HG03060 (cell line): ENCODE measurements around the gene CARD11.
A peak's percentile ranks its signal among the peaks of the same experiment; 100 is the strongest.

Source experiments
- ATAC-seq: cut with Tn5 transposase; IDR thresholded peaks from one replicate; pipeline ENCODE4 v1.9.1; 2021; ENCODE audit warnings: low read depth, moderate number of reproducible peaks; ENCODE audit not compliant: unreplicated experiment

The CARD11 gene

DNA sequence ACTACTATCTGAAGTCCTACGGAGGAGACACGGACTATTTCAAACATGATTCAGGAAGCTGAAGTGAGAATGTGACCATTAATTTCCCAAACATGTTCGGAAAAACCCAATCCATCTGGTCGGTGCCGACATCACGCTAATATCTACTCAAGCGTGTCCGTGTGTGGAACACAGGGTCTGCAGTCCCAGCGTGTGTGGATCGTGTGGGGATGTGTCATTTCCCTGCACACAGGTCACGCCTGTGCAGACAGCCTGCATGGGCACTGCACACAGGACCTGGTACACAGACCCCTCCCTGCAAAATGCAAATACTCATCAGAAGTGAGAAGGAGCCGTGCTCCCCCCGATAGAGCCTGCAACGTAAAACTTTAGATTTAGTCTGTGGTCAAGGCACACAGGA is 57.8 kb downstream of the CARD11 start:
- ATAC-seq, result no peak

DNA sequence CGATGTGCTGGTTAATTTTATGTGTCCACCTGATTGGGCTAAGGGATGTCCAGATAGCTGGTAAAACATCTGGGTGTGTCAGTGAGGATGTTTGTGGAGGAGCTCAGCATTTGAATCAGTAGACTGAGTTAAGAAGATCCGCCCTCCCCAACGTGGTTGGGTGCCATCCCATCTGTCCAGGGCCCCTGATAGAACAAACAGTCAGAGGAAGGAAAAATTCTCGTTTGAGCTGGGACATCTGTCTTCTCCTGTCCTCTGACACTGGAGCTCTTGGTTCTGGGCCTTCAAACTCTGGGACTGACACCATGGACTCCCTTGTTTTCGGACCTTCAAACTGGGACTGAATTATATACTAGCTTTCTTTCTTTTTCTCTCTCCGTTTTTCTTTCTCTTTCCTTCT is 59.6 kb downstream of the CARD11 start:
- ATAC-seq, result no peak

DNA sequence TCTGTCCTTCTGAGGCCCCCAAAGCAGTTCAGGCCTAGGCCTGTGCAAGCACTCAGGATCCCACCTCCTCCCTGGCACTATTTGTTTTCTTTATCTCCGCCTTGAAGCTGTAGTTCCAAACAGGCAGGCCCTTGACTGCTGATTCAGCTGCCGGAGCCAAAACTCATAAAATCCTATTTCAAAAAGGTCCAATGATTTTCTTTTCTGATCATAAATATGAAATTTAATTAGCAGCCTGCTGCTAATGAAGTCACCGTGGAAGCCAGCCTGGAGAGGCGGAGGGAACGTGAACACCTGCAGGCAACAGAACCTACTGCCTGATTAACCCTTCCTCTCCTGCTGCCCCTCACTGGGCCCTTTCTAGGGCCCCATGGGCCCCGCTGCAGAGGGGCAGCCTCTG is 60.1 kb downstream of the CARD11 start:
- ATAC-seq, result no peak

DNA sequence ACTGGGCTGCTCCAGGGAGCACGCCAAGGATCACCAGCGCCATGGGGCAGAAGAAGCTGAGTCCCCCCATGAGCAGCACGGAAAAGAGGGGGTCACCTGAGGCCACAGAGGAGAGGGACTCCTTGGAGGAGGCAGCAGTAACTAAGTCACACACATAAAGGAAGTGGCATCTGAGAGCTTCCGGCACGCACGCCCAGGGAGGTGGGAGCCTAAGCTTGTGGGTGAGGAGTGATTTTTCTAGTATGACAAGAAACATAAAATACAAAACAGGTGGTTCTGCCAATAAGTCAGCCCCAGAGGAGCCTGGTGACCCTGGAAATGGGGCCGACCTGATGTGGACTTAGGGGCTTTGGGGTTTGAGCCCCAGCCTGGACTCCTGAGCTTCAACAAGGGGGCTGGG is 60.8 kb downstream of the CARD11 start:
- ATAC-seq, result no peak

DNA sequence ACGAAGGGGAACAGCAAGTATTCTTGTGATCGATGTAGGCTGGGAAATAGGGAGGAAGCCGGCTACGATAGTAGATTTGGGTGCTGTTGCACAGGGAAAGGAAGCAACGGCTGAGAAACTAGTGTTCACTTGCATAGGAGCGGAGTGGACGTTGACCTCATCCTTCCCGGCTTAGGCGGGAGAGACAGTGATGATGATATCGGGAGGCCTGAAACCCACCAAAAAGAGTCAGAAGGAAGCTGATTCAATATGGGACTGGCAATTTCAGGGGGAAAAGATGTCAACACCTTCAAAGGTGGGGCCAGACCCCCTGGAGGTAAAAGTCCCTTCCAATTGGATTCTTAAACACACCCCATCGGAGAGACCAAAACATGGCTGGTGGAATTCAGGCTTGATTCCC is 61.3 kb downstream of the CARD11 start:
- no peak for ATAC-seq

DNA sequence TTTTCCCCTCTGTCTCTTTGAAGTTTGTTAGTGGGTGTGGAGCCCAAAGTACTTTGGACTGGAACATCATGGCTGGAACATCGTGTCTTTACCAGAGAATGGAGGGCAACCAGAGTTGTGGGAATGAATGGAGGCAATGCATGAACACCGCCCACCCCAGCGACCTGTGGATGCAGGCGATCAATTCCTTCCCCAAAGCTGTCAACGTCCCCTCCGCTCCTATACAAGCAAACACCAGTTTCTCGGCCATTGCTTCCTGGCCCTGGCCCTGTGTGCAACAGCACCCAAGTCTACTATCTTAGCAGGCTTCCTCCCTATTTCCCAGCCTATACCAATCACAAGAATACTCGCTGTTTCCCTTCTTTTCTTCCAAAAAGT is 62.6 kb downstream of the CARD11 start:
- ATAC-seq, result no peak

DNA sequence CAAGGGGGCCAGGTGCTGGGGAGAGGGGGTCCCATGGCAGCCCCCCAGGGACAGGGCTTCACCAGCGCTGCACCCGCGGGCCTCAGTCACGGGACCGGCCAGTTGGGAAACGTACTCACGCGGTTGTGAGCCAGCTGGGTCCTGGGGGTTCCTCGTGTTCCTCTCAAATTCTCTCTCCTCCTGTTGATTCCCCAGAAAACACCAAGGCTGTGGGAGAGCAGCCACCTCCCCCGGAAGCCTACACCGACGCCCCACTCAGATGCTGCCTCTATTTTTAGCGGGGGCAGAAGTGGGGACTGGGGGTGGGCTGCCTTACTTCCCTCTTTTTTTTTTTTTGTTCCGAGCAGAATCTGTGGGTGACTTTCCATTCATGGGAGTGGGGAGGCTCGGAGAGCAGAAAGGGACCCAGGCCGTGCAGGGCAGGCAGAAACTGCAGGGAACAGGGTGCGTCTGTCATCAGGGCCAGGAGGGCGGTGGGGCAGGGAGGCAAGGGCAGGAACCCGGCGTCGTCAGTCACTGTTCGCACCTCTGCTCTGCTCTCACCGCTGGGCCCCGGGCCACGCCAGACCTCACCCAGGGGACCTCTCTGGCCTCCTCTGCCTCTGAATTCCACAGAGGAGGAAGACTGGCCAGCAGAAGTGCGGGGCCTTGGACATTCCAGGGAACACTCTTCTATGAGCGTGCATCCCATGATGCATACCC is 63.1 kb downstream of the CARD11 start:
- ATAC-seq, result no peak

DNA sequence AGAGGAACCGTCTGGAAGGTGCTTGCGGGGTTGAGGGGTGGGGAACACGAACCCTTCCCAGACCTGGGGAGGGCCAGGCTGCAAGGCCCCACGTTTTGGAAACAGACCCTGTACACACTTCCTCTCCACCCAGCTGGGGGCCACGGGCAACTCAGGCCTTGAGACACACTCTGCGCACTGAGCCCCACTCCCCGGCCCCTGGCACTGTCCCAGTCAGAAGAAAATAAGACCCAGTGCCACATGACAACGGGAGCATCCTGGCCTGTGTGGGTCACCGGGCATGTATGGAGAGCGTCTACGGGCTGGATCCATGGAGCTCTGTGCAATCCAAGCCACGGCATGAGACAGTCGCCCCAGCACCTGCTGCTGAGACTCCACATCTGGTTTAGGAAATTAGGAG is 63.7 kb downstream of the CARD11 start:
- ATAC-seq, result no peak

DNA sequence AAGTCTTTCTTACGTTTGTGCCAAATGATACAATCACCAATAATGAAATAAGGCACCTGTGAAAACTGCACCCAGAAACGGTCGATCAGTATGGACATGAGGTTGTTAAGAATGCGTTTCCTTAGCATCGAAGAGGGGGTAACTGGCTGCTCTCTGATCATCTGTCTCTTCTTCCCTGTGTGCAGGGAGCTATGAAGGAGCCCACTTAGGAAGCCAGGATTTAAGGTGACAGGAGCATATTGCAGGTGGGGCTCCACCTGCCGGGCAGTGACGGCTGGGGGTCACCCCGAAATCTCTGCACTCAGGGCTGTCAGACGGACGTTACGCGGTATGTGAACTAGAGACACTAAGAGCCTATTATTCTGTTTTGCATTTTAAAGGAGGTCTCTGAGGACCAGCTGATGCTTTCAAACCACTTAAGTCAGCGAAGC is 64.5 kb downstream of the CARD11 start:
- ATAC-seq, result no peak

DNA sequence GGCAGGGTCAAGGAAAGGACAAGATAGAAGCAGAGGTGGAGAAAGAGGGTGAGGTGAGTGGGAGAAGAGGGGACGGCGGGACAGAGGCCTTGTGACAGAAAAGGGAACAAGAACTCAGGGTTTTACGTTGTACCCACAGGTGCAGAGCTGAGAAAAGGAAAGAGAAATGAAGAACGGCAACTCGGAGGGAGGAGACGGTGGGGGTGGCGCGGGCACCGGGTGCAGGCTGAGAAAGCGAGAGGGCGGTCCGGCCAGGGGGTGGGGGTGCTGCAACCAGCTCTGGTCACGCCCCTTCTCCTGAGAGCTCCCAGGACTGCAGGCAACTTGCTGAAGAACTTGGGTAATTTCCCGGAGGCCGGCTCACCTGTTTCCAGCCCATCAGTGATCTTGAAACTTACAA is 65.3 kb downstream of the CARD11 start:
- ATAC-seq, result peak; percentile 46

DNA sequence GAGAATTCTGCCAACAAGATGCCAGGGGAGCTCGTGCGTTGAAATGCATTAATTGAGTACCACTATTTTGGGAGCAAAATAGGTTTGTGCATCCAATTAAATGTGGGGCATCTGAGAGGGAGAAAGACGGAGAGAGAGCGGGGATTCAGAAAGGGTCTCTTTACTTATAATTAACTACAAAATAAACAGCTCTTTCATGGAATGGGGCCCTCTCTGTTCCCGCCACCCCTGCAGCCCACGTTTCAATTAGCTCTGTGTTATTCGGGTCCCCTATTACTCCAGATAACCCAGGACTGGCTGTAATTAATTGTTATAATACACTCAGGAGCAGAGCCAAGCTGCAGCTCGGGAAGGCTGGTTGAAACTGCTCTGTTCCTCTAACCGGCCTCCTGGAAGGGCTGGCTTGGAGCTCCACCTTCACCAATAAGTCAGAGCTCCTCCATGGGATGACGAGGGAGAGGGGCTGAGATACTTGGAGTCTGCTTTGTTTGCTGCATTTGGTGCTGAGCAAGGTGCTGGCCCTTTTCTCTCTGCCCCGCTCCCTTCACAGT is 67.8 kb downstream of the CARD11 start:
- no peak for ATAC-seq

DNA sequence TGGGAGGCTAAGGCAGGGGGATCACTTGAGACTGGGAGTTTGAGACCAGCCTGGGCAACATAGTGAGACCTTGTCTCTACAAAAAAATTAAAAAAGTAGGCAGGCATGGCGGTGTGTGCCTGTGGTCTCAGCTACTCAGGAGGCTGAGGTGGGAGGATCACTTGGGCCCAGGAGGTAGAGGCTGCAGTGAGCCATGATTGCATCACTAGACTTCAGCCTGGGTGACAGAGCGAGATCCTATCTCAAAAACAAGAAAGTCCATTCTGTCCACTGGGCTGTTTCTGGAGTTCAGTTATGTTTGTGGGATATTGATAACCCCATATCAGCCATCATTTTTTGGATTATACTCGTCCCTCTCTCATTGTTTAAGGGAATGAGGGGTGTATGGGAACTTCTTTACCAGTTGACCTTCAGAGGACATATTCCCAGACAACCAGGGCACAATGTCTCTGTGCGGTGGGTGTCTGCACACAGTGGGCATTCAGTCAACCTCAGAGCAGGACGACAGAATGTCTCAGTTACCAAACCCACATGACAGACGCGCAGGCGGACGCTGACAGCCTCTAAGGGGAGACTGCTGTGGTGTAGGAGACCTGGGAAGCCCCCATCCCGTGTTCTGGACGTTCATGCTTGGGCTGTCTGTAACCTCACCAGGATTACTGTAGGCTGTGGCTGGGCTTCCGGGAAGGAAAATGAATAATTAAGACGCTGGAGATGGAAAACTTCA is 69.4 kb downstream of the CARD11 start:
- no peak for ATAC-seq

DNA sequence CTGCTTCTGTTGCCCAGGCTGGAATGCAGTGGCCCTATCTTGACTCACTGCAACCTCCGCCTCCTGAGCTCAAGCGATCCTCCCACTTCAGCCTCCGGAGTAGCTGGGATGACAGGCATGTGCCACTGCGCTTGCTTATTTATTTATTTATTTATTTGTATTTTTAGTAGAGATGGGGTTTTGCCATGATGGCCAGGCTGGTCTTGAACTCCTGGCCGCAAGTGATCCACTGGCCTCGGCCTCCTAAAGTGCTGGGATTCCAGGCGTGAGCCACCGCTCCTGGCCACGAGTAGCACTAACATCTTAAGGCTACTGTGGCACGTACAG is 70.9 kb downstream of the CARD11 start:
- ATAC-seq, result no peak

DNA sequence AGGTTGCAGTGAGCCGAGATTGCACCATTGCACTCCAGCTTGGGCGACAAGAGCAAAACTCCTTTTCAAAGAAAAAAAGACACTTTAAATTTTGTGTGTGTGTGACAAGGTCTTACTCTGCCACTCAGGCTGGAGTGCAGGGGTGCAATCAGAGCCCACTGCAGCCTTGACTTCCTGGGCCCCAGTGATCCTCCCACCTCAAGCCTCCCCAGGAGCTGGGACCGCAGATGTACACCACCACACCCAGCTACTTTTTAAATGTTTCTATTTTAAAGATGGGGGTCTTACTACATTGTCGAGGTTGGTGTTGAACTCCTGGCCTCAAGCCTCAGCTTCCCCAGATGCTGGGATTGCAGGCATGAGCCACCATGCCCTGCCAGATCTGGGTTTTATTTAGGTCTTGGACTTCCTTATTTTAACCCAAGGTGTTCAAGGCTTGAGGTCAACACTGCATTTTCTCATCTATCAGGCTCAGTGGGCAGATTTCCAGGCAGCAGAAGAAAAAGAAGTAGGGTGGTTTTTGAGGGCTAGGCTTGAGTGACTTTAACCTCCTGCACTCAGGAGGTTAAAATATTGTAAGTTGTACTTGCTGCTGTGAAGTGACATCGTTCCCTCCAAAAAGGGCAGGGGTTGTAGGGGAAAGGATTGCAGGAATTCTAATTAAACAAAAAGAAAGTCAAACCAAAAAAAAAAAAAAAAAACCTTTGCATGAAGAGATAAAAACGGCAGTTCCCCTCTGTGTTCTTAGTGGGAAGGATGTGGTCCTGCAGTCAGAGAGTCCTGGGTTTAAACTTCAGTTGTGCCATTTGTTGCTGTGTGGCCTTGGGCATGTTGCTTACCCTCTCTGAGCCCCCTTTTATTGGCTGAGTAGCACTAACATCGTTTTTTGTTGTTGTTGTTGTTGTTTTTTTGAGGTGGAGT is 71.5 kb downstream of the CARD11 start:
- ATAC-seq, result no peak

DNA sequence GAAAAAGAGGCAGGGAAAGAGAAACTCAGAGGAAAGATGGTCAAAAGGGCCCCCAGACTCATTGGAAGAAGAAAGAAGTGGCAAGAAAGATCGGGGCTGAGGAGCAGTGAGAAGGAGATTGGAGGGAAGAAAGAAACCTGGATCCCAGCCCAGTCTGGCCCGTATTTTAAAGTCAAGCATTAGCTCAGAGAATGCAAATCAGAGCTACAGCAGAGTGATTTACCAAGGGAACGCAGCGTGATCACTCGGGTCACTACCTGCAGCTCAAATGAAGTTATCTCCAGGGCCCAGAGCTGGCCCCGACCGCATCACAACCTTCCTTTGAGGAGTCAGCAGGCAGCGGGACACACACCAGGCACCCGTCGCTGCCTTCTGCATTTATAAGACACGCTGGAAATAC is 72.8 kb downstream of the CARD11 start:
- no peak for ATAC-seq

DNA sequence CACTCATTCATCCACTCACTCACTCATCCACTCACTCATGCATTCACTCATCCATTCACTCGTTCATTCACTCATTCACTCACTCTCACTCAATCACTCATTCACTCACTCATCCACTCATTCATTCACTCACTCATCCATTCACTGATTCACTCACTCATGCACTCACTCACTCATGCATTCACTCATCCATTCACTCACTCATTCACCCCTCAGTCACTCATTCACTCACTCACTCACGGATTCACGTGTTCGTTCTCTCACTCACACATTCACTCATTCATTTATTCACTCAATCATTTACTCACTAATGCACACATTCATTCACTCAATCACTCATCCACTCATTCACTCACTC is 73.4 kb downstream of the CARD11 start:
- no peak for ATAC-seq

DNA sequence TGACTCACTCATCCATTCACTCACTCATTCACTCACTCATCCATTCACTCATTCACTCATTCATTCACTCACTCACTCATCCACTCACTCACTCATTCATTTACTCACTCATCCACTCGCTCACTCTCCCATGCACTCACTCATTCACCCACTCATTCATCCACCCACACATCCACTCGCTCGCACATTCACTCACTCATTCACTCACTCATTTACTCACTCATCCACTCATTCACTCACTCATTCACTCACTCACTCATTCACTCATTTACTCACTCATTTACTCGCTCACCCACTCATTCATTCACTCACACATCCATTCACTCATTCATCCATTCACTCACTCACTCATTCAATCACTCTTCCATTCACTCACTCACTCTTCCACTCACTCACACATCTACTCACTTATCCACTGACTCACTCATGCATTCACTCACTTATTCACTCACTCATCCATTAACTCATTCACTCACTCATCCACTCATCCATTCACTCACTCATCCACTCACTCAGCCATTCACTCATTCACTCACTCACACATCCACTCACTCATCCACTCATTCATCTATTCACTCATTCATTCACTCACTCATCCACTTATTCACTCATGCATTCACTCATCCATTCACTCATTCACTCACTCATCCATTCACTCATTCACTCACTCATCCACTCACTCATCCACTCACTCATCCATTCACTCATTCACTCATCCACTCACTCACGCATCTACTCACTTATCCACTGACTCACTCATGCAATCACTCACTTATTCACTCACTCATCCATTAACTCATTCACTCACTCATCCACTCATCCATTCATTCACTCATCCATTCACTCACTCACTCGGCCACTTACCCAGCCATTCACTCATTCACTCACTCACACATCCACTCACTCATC is 74.0 kb downstream of the CARD11 start:
- no peak for ATAC-seq

DNA sequence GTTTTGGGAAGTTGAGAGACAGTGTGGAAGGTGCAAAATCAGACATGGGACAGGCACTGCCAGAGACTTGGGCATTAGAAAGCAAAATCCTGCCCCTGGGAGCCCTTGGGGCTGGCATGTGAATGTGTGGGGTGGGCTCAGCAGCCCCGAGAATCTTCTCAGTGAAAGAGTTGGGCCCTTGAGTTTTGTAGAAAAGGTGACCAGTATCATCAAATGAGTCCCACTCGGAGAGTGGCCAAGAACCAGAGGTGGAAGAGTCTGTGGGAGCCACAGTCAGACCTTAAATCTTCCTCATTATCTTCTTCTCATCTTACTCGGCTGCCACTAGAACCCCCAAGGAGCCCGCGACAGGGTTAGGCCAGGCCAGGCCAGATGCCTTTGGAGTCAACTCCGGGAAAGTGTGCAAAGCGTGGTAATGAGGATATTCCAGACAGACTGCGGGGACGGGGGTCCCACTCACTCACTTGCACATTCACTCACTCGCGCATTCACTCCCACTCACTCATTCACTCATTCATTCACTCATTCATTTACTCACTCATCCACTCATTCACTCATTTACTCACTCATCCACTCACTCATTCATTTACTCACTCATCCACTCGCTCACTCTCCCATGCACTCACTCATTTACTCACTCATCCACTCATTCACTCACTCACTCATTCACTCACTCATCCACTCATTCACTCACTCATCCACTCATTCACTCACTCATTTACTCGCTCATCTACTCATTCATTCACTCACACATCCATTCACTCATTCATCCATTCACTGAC is 74.9 kb downstream of the CARD11 start:
- ATAC-seq, result no peak

DNA sequence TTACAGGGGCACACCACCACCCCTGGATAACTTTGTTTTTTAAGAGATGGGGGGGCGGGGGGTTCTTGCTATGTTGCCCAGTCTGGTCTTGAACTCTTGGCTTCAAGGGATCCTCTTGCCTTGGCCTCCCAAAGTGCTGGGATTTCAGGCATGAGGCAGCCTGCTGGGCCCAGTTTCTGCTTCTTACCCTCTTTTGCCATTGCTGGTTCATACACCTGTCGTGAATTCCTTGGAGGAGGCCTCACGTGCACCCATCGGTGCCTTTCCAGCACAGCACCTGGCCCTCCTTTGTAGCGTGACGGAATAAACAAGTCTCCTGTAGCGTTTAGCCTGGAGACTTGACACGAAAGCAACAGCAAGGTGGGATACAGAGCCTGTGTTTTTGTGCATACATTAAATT is 75.5 kb downstream of the CARD11 start:
- ATAC-seq, result no peak

DNA sequence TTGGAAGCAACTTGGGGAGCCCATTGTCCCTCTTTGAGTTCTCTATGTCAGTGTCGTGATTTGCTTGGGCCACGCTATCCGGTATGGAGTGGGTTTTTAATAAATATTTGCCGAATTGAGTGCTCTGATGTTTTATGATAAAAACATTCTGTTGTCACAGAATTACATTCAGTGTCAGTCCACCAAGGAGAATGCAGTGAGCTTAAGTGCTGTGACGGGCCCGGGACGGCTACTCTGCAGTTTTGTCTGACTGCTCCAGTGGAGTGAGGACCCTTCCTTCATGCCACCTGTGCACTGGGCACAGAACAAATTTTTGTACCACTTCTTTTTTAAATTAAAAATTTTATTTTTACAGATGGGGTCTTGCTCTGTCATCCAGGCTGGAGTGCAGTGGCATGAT is 76.0 kb downstream of the CARD11 start:
- no peak for ATAC-seq
